Nephron (organoid): ENCODE results near the gene BCAS3.
"Not testable (repeated sequence)": the region's sequence is repeated elsewhere in the genome, so short reads cannot be mapped to it uniquely, and the experiment has no call there.

ENCODE experiments used
- H3K27ac Mint-ChIP-seq, 3 experiments: 2 replicates each; pipeline ENCODE4 v1.8.0; 2020; ENCODE audit warnings: mixed read lengths in 3 of 3, mild to moderate bottlenecking in 2 of 3, moderate library complexity in 1 of 3
- H3K27me3 Mint-ChIP-seq: 2 replicates; pipeline ENCODE4 v1.8.0; 2021; ENCODE audit warnings: low read depth, mild to moderate bottlenecking, moderate library complexity, mixed read lengths
- H3K36me3 Mint-ChIP-seq: 2 replicates; pipeline ENCODE4 v1.8.0; 2020; ENCODE audit warnings: low read depth, mixed read lengths
- H3K4me1 Mint-ChIP-seq: 2 replicates; pipeline ENCODE4 v1.8.0; 2020; ENCODE audit warnings: mixed read lengths
- H3K4me3 Mint-ChIP-seq, 3 experiments: 2 replicates each; pipeline ENCODE4 v1.8.0; 2020; ENCODE audit warnings: mild to moderate bottlenecking in 3 of 3, mixed read lengths in 3 of 3, moderate library complexity in 2 of 3
- H3K9me3 Mint-ChIP-seq: 2 replicates; pipeline ENCODE4 v1.8.0; 2020; ENCODE audit warnings: mixed read lengths
- CTCF ChIP-seq, 3 experiments: fragments of 200-600 bp; sonication (generic); IDR thresholded peaks; one replicate each; pipeline ENCODE4 v1.5.0; 2021; ENCODE audit warnings: antibody characterized with exemption in 3 of 3; ENCODE audit not compliant: unreplicated experiment in 3 of 3

Gene BCAS3

GRCh38 chr17:61426482-61427304 lies 749.0 kb downstream of the BCAS3 start:
- no peaks in the 10 kb centered on the region for H3K4me1 Mint-ChIP-seq
- peaks cover 25% of the 10 kb centered on the region for H3K27me3 Mint-ChIP-seq
- H3K36me3 Mint-ChIP-seq = no peaks in the 10 kb centered on the region
- H3K9me3 Mint-ChIP-seq = no peaks in the 10 kb centered on the region
- H3K27ac Mint-ChIP-seq = no peak overlapping the region
- TF ChIP-seq CTCF (IDR thresholded peaks at IDR 0.05; ENCODE audit: unreplicated experiment in 3 of 3) = no peak
- no peak overlapping the region for H3K4me3 Mint-ChIP-seq

- no peaks in the 10 kb centered on the region for H3K9me3 Mint-ChIP-seq
- no peaks in the 10 kb centered on the region for H3K4me1 Mint-ChIP-seq
- H3K36me3 Mint-ChIP-seq = no peaks in the 10 kb centered on the region
- peaks cover 25% of the 10 kb centered on the region for H3K27me3 Mint-ChIP-seq
- no peak overlapping the region for H3K4me3 Mint-ChIP-seq
- H3K27ac Mint-ChIP-seq = no peak overlapping the region
- no peak for TF ChIP-seq CTCF (IDR thresholded peaks at IDR 0.05; ENCODE audit: unreplicated experiment in 3 of 3)
Observed at GRCh38 chr17:61427567-61427966, 749.9 kb downstream of the BCAS3 start.

GRCh38 chr17:61429274-61429673 lies 751.6 kb downstream of the BCAS3 start:
- Mint-ChIP-seq H3K4me3 (no peak overlapping the region), H3K27ac (no peak overlapping the region), H3K27me3 (peaks cover 20% of the 10 kb centered on the region), H3K4me1 (no peaks in the 10 kb centered on the region), H3K9me3 (peaks cover 7% of the 10 kb centered on the region), H3K36me3 (no peaks in the 10 kb centered on the region)
- TF ChIP-seq CTCF (IDR thresholded peaks at IDR 0.05; ENCODE audit: unreplicated experiment in 3 of 3) = no peak

GRCh38 chr17:61429831-61430230 lies 752.2 kb downstream of the BCAS3 start:
- not testable (repeated sequence) for H3K4me3 Mint-ChIP-seq, H3K27ac Mint-ChIP-seq, H3K36me3 Mint-ChIP-seq, H3K4me1 Mint-ChIP-seq
- Mint-ChIP-seq H3K9me3 (peaks cover 12% of the 10 kb centered on the region), H3K27me3 (peaks cover 20% of the 10 kb centered on the region)

GRCh38 chr17:61431594-61432311 lies 754.1 kb downstream of the BCAS3 start:
- Mint-ChIP-seq H3K4me1 (no peaks in the 10 kb centered on the region), H3K36me3 (peaks cover 5% of the 10 kb centered on the region), H3K9me3 (peaks cover 23% of the 10 kb centered on the region), H3K27ac (no peak overlapping the region), H3K4me3 (no peak overlapping the region), H3K27me3 (peaks cover 17% of the 10 kb centered on the region)
- TF ChIP-seq CTCF (IDR thresholded peaks at IDR 0.05; ENCODE audit: unreplicated experiment in 3 of 3) = no peak

GRCh38 chr17:61436273-61436672 lies 758.6 kb downstream of the BCAS3 start:
- no peak overlapping the region for H3K27ac Mint-ChIP-seq
- peaks cover 21% of the 10 kb centered on the region for H3K27me3 Mint-ChIP-seq
- H3K9me3 Mint-ChIP-seq = peaks cover 44% of the 10 kb centered on the region
- H3K36me3 Mint-ChIP-seq = peaks cover 5% of the 10 kb centered on the region
- H3K4me3 Mint-ChIP-seq = no peak overlapping the region
- TF ChIP-seq CTCF (IDR thresholded peaks at IDR 0.05; ENCODE audit: unreplicated experiment in 3 of 3) = no peak
- H3K4me1 Mint-ChIP-seq = no peaks in the 10 kb centered on the region
